HepG2 (cell line): ENCODE data around the gene CAMTA2.

Experiments used
- POLR2A ChIP-seq, 2 experiments: IDR thresholded peaks; 2 replicates each; pipeline ENCODE4 v1.6.1; 2011; ENCODE audit warnings: low read depth in 2 of 2, low read length in 2 of 2, mild to moderate bottlenecking in 1 of 2, moderate library complexity in 1 of 2; ENCODE audit not compliant: insufficient read depth in 1 of 2
- ZKSCAN1 ChIP-seq: fragments of 150-350 bp; IDR thresholded peaks from 2 replicates; pipeline ENCODE4 v1.6.1; 2014; ENCODE audit warnings: low read length

- TF ChIP-seq ZKSCAN1 = no peak
- no peak for TF ChIP-seq POLR2A (IDR thresholded peaks at IDR 0.05; ENCODE audit: insufficient read depth in 1 of 2, low read depth in 2 of 2, low read length in 2 of 2)
These were observed 46.6 kb upstream of the CAMTA2 start for GRCh38 chr17:5034063-5034462.
